HuH-7 (cell line): Measurements from ENCODE around the gene EXOC6.
A peak's percentile ranks its signal among the peaks of the same experiment; 100 is the strongest.
"Not testable (repeated sequence)": the region's sequence is repeated elsewhere in the genome, so short reads cannot be mapped to it uniquely, and the experiment has no call there.

ENCODE experiments used
- DNase-seq: peaks from one replicate; pipeline ENCODE4 v3.0.0; 2011; ENCODE audit warnings: low spot score

The EXOC6 gene

GRCh38 chr10:92880233-92880861 is 32.0 kb downstream of the EXOC6 start:
- no peak for DNase-seq

- no peak for DNase-seq
These were observed 32.6 kb downstream of the EXOC6 start for GRCh38 chr10:92880917-92881316.

- DNase-seq = no peak
These were observed 38.1 kb downstream of the EXOC6 start for GRCh38 chr10:92886334-92886961.

GRCh38 chr10:92890471-92890870 is 42.2 kb downstream of the EXOC6 start:
- DNase-seq = no peak

GRCh38 chr10:92891885-92892690 is 43.8 kb downstream of the EXOC6 start:
- peak; percentile 34 for DNase-seq

GRCh38 chr10:92892691-92893054 is 44.4 kb downstream of the EXOC6 start:
- no peak for DNase-seq

GRCh38 chr10:92894081-92894655 is 45.8 kb downstream of the EXOC6 start:
- no peak for DNase-seq

- DNase-seq = no peak
These were observed 49.6 kb downstream of the EXOC6 start for GRCh38 chr10:92897916-92898315.

- no peak for DNase-seq
These were observed 53.5 kb downstream of the EXOC6 start for GRCh38 chr10:92901819-92902251.

GRCh38 chr10:92903633-92904032 is 55.3 kb downstream of the EXOC6 start:
- DNase-seq = no peak

- DNase-seq = no peak
These were observed 59.0 kb downstream of the EXOC6 start for GRCh38 chr10:92907280-92907679.

- DNase-seq = not testable (repeated sequence)
These were observed 64.3 kb downstream of the EXOC6 start for GRCh38 chr10:92912631-92913030.

GRCh38 chr10:92913973-92914372 is 65.7 kb downstream of the EXOC6 start:
- no peak for DNase-seq

GRCh38 chr10:92914478-92915325 is 66.4 kb downstream of the EXOC6 start:
- peak; percentile 49 for DNase-seq

- no peak for DNase-seq
These were observed 67.6 kb downstream of the EXOC6 start for GRCh38 chr10:92915892-92916291.

GRCh38 chr10:92916433-92916832 is 68.1 kb downstream of the EXOC6 start:
- DNase-seq = no peak

- DNase-seq = no peak
These were observed 70.3 kb downstream of the EXOC6 start for GRCh38 chr10:92918603-92919002.

- no peak for DNase-seq
These were observed 72.5 kb downstream of the EXOC6 start for GRCh38 chr10:92920866-92921265.

GRCh38 chr10:92923416-92923815 is 75.1 kb downstream of the EXOC6 start:
- no peak for DNase-seq

GRCh38 chr10:92929896-92930295 is 81.6 kb downstream of the EXOC6 start:
- no peak for DNase-seq

- DNase-seq = no peak
These were observed 83.3 kb downstream of the EXOC6 start for GRCh38 chr10:92931597-92931996.

GRCh38 chr10:92937876-92938275 is 89.6 kb downstream of the EXOC6 start:
- no peak for DNase-seq
